K562 (cell line): Measurements from ENCODE around the gene TMEM126B. TPM values are rescaled to one million over a fixed set of nuclear protein-coding genes. Genes with fewer than 3 reads are reported as not detected.

Experiments
- ASH1L ChIP-seq: fragments of 450-650 bp; IDR thresholded peaks from 2 replicates; pipeline ENCODE4 v1.6.1; 2018; ENCODE audit warnings: borderline replicate concordance, mild to moderate bottlenecking, low read depth; ENCODE audit not compliant: partially characterized antibody
- CBFB ChIP-seq: sonication (generic); formaldehyde crosslinking; IDR thresholded peaks from 2 replicates; pipeline ENCODE4 v1.4.0; 2020; ENCODE audit warnings: mild to moderate bottlenecking, missing genetic modification reagents
- CBX1 ChIP-seq: sonication (generic); IDR thresholded peaks from 2 replicates; pipeline ENCODE4 v1.6.1; 2016; ENCODE audit warnings: antibody characterized with exemption, low read depth, mild to moderate bottlenecking
- CHD4 ChIP-seq: fragments of 200-600 bp; sonication (generic); IDR thresholded peaks from 3 replicates; pipeline ENCODE4 v1.6.1; 2012; ENCODE audit warnings: low read depth, mild to moderate bottlenecking, mixed read lengths, low read length, inconsistent platforms; ENCODE audit not compliant: insufficient read depth, insufficient replicate concordance, poor library complexity, severe bottlenecking
- ERF ChIP-seq: fragments of 450-650 bp; formaldehyde crosslinking; IDR thresholded peaks from 2 replicates; pipeline ENCODE4 v1.4.0; 2020; ENCODE audit warnings: mild to moderate bottlenecking, mixed read lengths
- GATA2 ChIP-seq: sonication (generic); formaldehyde crosslinking; IDR thresholded peaks from 2 replicates; pipeline ENCODE4 v1.4.0; 2020; ENCODE audit warnings: mild to moderate bottlenecking, missing genetic modification reagents
- HBP1 ChIP-seq: fragments of 450-650 bp; formaldehyde crosslinking; IDR thresholded peaks from 2 replicates; pipeline ENCODE4 v1.4.0; 2022; ENCODE audit warnings: missing genetic modification characterization
- HDAC2 ChIP-seq: fragments of 450-650 bp; IDR thresholded peaks from 2 replicates; pipeline ENCODE4 v1.6.1; 2016; ENCODE audit warnings: mild to moderate bottlenecking
- HES1 ChIP-seq: fragments of 450-650 bp; IDR thresholded peaks from 2 replicates; pipeline ENCODE4 v1.6.1; 2016; ENCODE audit warnings: low read depth, mild to moderate bottlenecking, moderate library complexity
- L3MBTL2 ChIP-seq: fragments of 450-650 bp; IDR thresholded peaks from 2 replicates; pipeline ENCODE4 v1.6.1; 2016; ENCODE audit warnings: mild to moderate bottlenecking, moderate library complexity
- MLX ChIP-seq, 2 experiments: fragments of 450-650 bp in 1 of 2; sonication (generic) in 1 of 2; formaldehyde crosslinking; conservative IDR thresholded peaks; 2 replicates each; pipeline versions ENCODE4 v1.4.0 to v1.8.1; 2020 to 2022; ENCODE audit warnings: mild to moderate bottlenecking in 1 of 2, missing genetic modification reagents in 1 of 2
- NKRF ChIP-seq: fragments of 450-650 bp; IDR thresholded peaks from 2 replicates; pipeline ENCODE4 v1.6.1; 2016; ENCODE audit warnings: borderline replicate concordance
- PHTF2 ChIP-seq: fragments of 250-450 bp; sonication (Bioruptor Pico); IDR thresholded peaks from 2 replicates; pipeline ENCODE4 v1.5.0; 2021; ENCODE audit warnings: mild to moderate bottlenecking
- POLR2AphosphoS2 ChIP-seq: IDR thresholded peaks from 2 replicates; pipeline ENCODE4 v1.6.1; 2012; ENCODE audit warnings: low read length, improper control_type of control experiment
- RFX5 ChIP-seq: IDR thresholded peaks from 2 replicates; pipeline ENCODE4 v1.6.1; 2011; ENCODE audit warnings: low read depth, mild to moderate bottlenecking, improper control_type of control experiment, low read length
- ZBTB2 ChIP-seq: fragments of 450-650 bp; IDR thresholded peaks from 2 replicates; pipeline ENCODE4 v1.6.1; 2016; ENCODE audit warnings: antibody characterized with exemption
- ZBTB26 ChIP-seq: fragments of 450-650 bp; formaldehyde crosslinking; IDR thresholded peaks from 2 replicates; pipeline ENCODE4 v1.4.0; 2022; ENCODE audit warnings: missing genetic modification characterization
- ZKSCAN3 ChIP-seq: fragments of 250-450 bp; sonication (Bioruptor Pico); IDR thresholded peaks from 2 replicates; pipeline ENCODE4 v1.4.0; 2020
- ZNF354B ChIP-seq: fragments of 250-450 bp; sonication (Bioruptor Pico); IDR thresholded peaks from 2 replicates; pipeline ENCODE4 v1.4.0; 2020
- ZNF699 ChIP-seq: fragments of 250-450 bp; sonication (Bioruptor Pico); IDR thresholded peaks from 2 replicates; pipeline ENCODE4 v1.8.0; 2021; ENCODE audit warnings: mild to moderate bottlenecking, moderate library complexity; ENCODE audit not compliant: insufficient replicate concordance
- ZNF830 ChIP-seq: fragments of 250-450 bp; sonication (Bioruptor Pico); IDR thresholded peaks from 2 replicates; pipeline ENCODE4 v1.5.0; 2021; ENCODE audit warnings: mild to moderate bottlenecking
- polyA plus RNA-seq, 8 experiments: library from polyadenylated mRNA; depleted of rRNA in 4 of 8; stranded (reverse) in 5 of 8; unstranded in 3 of 8; fragments of >200 nt; fragmentation: Nextera tagmentation in 2 of 8; fragmentation: Illumina TruSeq in 1 of 8; extraction: Ambion mirVana in 2 of 8; extraction: Trizol in 1 of 8; gene quantifications; 2 replicates each; pipeline versions ENCODE4 v1.2.1 to v1.2.3, GENCODE V29; 2011 to 2014; ENCODE audit warnings: inconsistent platforms in 1 of 8, missing spikeins in 1 of 8
- total RNA-seq, 7 experiments: library from RNA; depleted of rRNA in 6 of 7; stranded (reverse); fragments of >200 nt in 6 of 7; fragmentation: Illumina TruSeq in 2 of 7; extraction: Trizol in 2 of 7; gene quantifications; 2 replicates each; pipeline versions ENCODE4 v1.2.1 to v1.2.3, GENCODE V29; 2011 to 2021; ENCODE audit warnings: low replicate concordance in 1 of 7

TMEM126B gene
- total and polyA plus RNA-seq, 9 of the 15 experiments (the other 6 are each of a cell fraction or from before 2014, with no cell fraction given): 85.5 to 226 (median 164) TPM

- TF ChIP-seq ZBTB26 (CRISPR knock-in tag) (no peak), ZBTB2 (peak; percentile 21; the same call in 1 of the 2 replicates), L3MBTL2 (peak; percentile 36; the same call in 1 of the 2 replicates), HES1 (no peak), ASH1L (no peak), CBX1 (no peak), HBP1 (CRISPR knock-in tag) (no peak), CHD4 (no peak), PHTF2 (CRISPR knock-in tag) (no peak), ZKSCAN3 (CRISPR knock-in tag) (no peak), MLX (CRISPR knock-in tag; conservative IDR thresholded peaks at IDR 0.05) (no peak), POLR2AphosphoS2 (no peak), ZNF830 (CRISPR knock-in tag) (no peak), HDAC2 (no peak; the same call in 1 of the 2 replicates), ZNF699 (no peak), GATA2 (CRISPR knock-in tag) (no peak), RFX5 (no peak), ZNF354B (CRISPR knock-in tag) (no peak), CBFB (no peak), NKRF (0 out of 2 replicates have a peak, but pooled peaks have one; percentile 21), ERF (CRISPR knock-in tag) (no peak)
Measured at GRCh38 chr11:85627998-85628770, at the start of gene TMEM126B (continued).
